WTC11 (cell line): Measurements from ENCODE around the gene NTSR1. TPM values are rescaled to one million over a fixed set of nuclear protein-coding genes. Genes with fewer than 3 reads are reported as not detected.

Experiments used
- ATAC-seq: fragments of 200-7000 bp; cut with Tn5 transposase; 2 replicates; pipeline ENCODE4 v1.10.0; 2021; ENCODE audit warnings: mild to moderate bottlenecking, moderate library complexity
- CTCF ChIA-PET: fragments of 300-600 bp; sonication (Branson Sonifier 250); formaldehyde crosslinking; loops from one replicate; lab custom pipeline; 2021; ENCODE audit warnings: antibody characterized with exemption; lab: Charles Lee
- POLR2A ChIA-PET: fragments of 350-600 bp; sonication (Branson Sonifier 250); formaldehyde crosslinking; loops from one replicate; lab custom pipeline; 2021; ENCODE audit warnings: antibody characterized with exemption; lab: Charles Lee
- DNase-seq: peaks from one replicate; pipeline ENCODE4 v3.0.0; 2021; ENCODE audit warnings: low spot score
- H3K27ac Mint-ChIP-seq: 2 replicates; pipeline ENCODE4 v1.8.0; 2021; ENCODE audit warnings: mixed read lengths
- H3K27me3 Mint-ChIP-seq: 2 replicates; pipeline ENCODE4 v1.8.0; 2021; ENCODE audit warnings: low read depth, mild to moderate bottlenecking, moderate library complexity, mixed read lengths
- H3K36me3 Mint-ChIP-seq: 2 replicates; pipeline ENCODE4 v1.8.0; 2021; ENCODE audit warnings: mixed read lengths
- H3K4me1 Mint-ChIP-seq: 2 replicates; pipeline ENCODE4 v1.8.0; 2022; ENCODE audit warnings: mixed read lengths
- H3K4me3 Mint-ChIP-seq: 2 replicates; pipeline ENCODE4 v1.8.0; 2021; ENCODE audit warnings: mild to moderate bottlenecking, moderate library complexity, mixed read lengths
- H3K9me3 Mint-ChIP-seq: 2 replicates; pipeline ENCODE4 v1.8.0; 2021; ENCODE audit warnings: mixed read lengths
- ATF3 ChIP-seq: sonication (generic); formaldehyde crosslinking; conservative IDR thresholded peaks from 2 replicates; pipeline ENCODE4 v1.8.1; 2022; ENCODE audit warnings: mild to moderate bottlenecking, missing genetic modification reagents
- ATF6 ChIP-seq: sonication (generic); formaldehyde crosslinking; IDR thresholded peaks from 2 replicates; pipeline ENCODE4 v1.8.1; 2023; ENCODE audit warnings: mild to moderate bottlenecking, missing genetic modification reagents
- CREB1 ChIP-seq: sonication (generic); formaldehyde crosslinking; IDR thresholded peaks from 2 replicates; pipeline ENCODE4 v1.8.0; 2023; ENCODE audit warnings: mild to moderate bottlenecking, missing genetic modification reagents
- E2F1 ChIP-seq: sonication (generic); formaldehyde crosslinking; IDR thresholded peaks from 2 replicates; pipeline ENCODE4 v1.8.0; 2022; ENCODE audit warnings: mild to moderate bottlenecking, missing genetic modification reagents
- FOXP1 ChIP-seq: sonication (generic); formaldehyde crosslinking; IDR thresholded peaks from 2 replicates; pipeline ENCODE4 v1.8.0; 2022; ENCODE audit warnings: missing genetic modification reagents, mild to moderate bottlenecking, moderate library complexity, borderline replicate concordance
- GABPB1 ChIP-seq: sonication (generic); formaldehyde crosslinking; IDR thresholded peaks from 2 replicates; pipeline ENCODE4 v1.8.1; 2023; ENCODE audit warnings: mild to moderate bottlenecking, missing genetic modification reagents
- IRF2 ChIP-seq: sonication (generic); formaldehyde crosslinking; IDR thresholded peaks from 2 replicates; pipeline ENCODE4 v1.8.0; 2022; ENCODE audit warnings: low read depth, missing genetic modification reagents, borderline replicate concordance
- MLX ChIP-seq: sonication (generic); formaldehyde crosslinking; IDR thresholded peaks from 2 replicates; pipeline ENCODE4 v1.8.1; 2023; ENCODE audit warnings: mild to moderate bottlenecking, missing genetic modification reagents, moderate library complexity
- SMAD4 ChIP-seq: sonication (generic); formaldehyde crosslinking; IDR thresholded peaks from 2 replicates; pipeline ENCODE4 v1.8.0; 2022; ENCODE audit warnings: mild to moderate bottlenecking, missing genetic modification reagents
- SOX15 ChIP-seq: fragments of 250-450 bp; sonication (Bioruptor Pico); IDR thresholded peaks from 2 replicates; pipeline ENCODE4 v1.9.0; 2021; ENCODE audit warnings: mild to moderate bottlenecking
- STAT6 ChIP-seq: sonication (generic); formaldehyde crosslinking; conservative IDR thresholded peaks from 2 replicates; pipeline ENCODE4 v1.8.1; 2023; ENCODE audit warnings: mild to moderate bottlenecking, low read depth, missing genetic modification reagents, moderate library complexity
- TP53 ChIP-seq: sonication (generic); formaldehyde crosslinking; IDR thresholded peaks from 2 replicates; pipeline ENCODE4 v1.8.1; 2023; ENCODE audit warnings: mild to moderate bottlenecking, missing genetic modification reagents
- ZBTB43 ChIP-seq: sonication (generic); formaldehyde crosslinking; IDR thresholded peaks from 2 replicates; pipeline ENCODE4 v1.8.1; 2023; ENCODE audit warnings: mild to moderate bottlenecking, missing genetic modification reagents
- ZMAT4 ChIP-seq: fragments of 250-450 bp; sonication (Bioruptor Pico); IDR thresholded peaks from 2 replicates; pipeline ENCODE4 v1.9.0; 2021; ENCODE audit warnings: mild to moderate bottlenecking
- ZNF121 ChIP-seq: sonication (generic); formaldehyde crosslinking; IDR thresholded peaks from 2 replicates; pipeline ENCODE4 v1.8.0; 2023; ENCODE audit warnings: missing genetic modification reagents
- ZNF232 ChIP-seq: sonication (generic); formaldehyde crosslinking; IDR thresholded peaks from 2 replicates; pipeline ENCODE4 v1.8.0; 2022; ENCODE audit warnings: mild to moderate bottlenecking, missing genetic modification reagents
- ZNF263 ChIP-seq: sonication (generic); formaldehyde crosslinking; IDR thresholded peaks from 2 replicates; pipeline ENCODE4 v1.8.1; 2022; ENCODE audit warnings: low read depth, mild to moderate bottlenecking, moderate library complexity, missing genetic modification reagents
- ZNF281 ChIP-seq: sonication (generic); formaldehyde crosslinking; IDR thresholded peaks from 2 replicates; pipeline ENCODE4 v1.8.0; 2023; ENCODE audit warnings: mild to moderate bottlenecking, missing genetic modification reagents
- ZNF416 ChIP-seq: fragments of 250-450 bp; sonication (Bioruptor Pico); IDR thresholded peaks from 2 replicates; pipeline ENCODE4 v1.9.0; 2021; ENCODE audit warnings: mild to moderate bottlenecking, inconsistent platforms
- total RNA-seq: library from RNA; stranded (reverse); gene quantifications from 3 replicates; pipeline ENCODE4 v1.2.3, GENCODE V29; 2021

NTSR1 gene
- total RNA-seq, 1 experiment from 2014 or later, result 0.63 TPM

GRCh38 chr20:62743777-62744317 is 35.2 kb downstream of the NTSR1 start (continued):
- TF ChIP-seq ATF6 (CRISPR knock-in tag), result no peak

- DNase-seq (no peak), ATAC-seq (no peak)
- ChIA-PET CTCF (interaction anchor here (0.7 to 1.5 kb wide), 2 partner anchors 38 to 428 kb away, joined by 3 read pairs; no protein-coding TSS in a partner anchor), POLR2A (no interaction called here)
- no peaks in the 10 kb centered on the region for H3K27me3 Mint-ChIP-seq
- peaks cover 5% of the 10 kb centered on the region; the same call in 1 of the 2 replicates for H3K4me1 Mint-ChIP-seq
- H3K27ac Mint-ChIP-seq, result no peak overlapping the region
- peaks cover 5% of the 10 kb centered on the region; the same call in 1 of the 2 replicates for H3K9me3 Mint-ChIP-seq
- no peak overlapping the region for H3K4me3 Mint-ChIP-seq
- TF ChIP-seq ZNF121 (CRISPR knock-in tag) (no peak), SMAD4 (no peak), ZNF232 (CRISPR knock-in tag) (no peak), TP53 (CRISPR knock-in tag) (no peak), MLX (CRISPR knock-in tag) (no peak), SOX15 (no peak), ZNF263 (CRISPR knock-in tag) (no peak), ZNF416 (CRISPR knock-in tag) (no peak), ZBTB43 (no peak), FOXP1 (CRISPR knock-in tag) (no peak), E2F1 (CRISPR knock-in tag) (no peak), IRF2 (CRISPR knock-in tag) (no peak), STAT6 (CRISPR knock-in tag) (no peak)
- H3K36me3 Mint-ChIP-seq, result no peaks in the 10 kb centered on the region
Observed at GRCh38 chr20:62744741-62745191, 36.1 kb downstream of the NTSR1 start.

GRCh38 chr20:62745279-62745951 is 36.8 kb downstream of the NTSR1 start:
- Mint-ChIP-seq H3K4me1 (0 out of 2 replicates have a peak, but pooled peaks cover 3% of the 10 kb centered on the region), H3K36me3 (no peaks in the 10 kb centered on the region), H3K27me3 (no peaks in the 10 kb centered on the region), H3K27ac (peak overlapping the region; percentile 26), H3K9me3 (peaks cover 5% of the 10 kb centered on the region; the same call in 1 of the 2 replicates), H3K4me3 (no peak overlapping the region)
- TF ChIP-seq ZMAT4 (no peak), GABPB1 (no peak), CREB1 (CRISPR knock-in tag) (no peak), ATF3 (CRISPR knock-in tag) (no peak), ZNF281 (CRISPR knock-in tag) (no peak)
- ChIA-PET POLR2A (no interaction called here), CTCF (interaction anchor here (1.5 kb wide), 1 partner anchor 37 kb away, joined by 3 read pairs; no protein-coding TSS in a partner anchor)
- DNase-seq, result peak; percentile 8
- ATAC-seq, result no peak
